WTC11 (cell line): Measurements from ENCODE around the gene MTMR3.

Experiments
- CDX4 ChIP-seq: fragments of 250-450 bp; sonication (Bioruptor Pico); IDR thresholded peaks from 2 replicates; pipeline ENCODE4 v1.9.0; 2021; ENCODE audit warnings: moderate library complexity, mild to moderate bottlenecking, inconsistent platforms, borderline replicate concordance
- CREB1 ChIP-seq: sonication (generic); formaldehyde crosslinking; IDR thresholded peaks from 2 replicates; pipeline ENCODE4 v1.8.0; 2023; ENCODE audit warnings: mild to moderate bottlenecking, missing genetic modification reagents
- CREM ChIP-seq: sonication (generic); formaldehyde crosslinking; IDR thresholded peaks from 2 replicates; pipeline ENCODE4 v1.8.1; 2022; ENCODE audit warnings: mild to moderate bottlenecking, missing genetic modification reagents, moderate library complexity
- CTCF ChIP-seq: fragments of 200-600 bp; IDR thresholded peaks from 2 replicates; pipeline ENCODE4 v1.8.0; 2022; ENCODE audit warnings: antibody characterized with exemption
- FOXJ3 ChIP-seq: sonication (generic); formaldehyde crosslinking; IDR thresholded peaks from 2 replicates; pipeline ENCODE4 v1.9.0; 2021; ENCODE audit warnings: missing genetic modification reagents, mild to moderate bottlenecking, borderline replicate concordance
- GABPB1 ChIP-seq: sonication (generic); formaldehyde crosslinking; IDR thresholded peaks from 2 replicates; pipeline ENCODE4 v1.8.1; 2023; ENCODE audit warnings: mild to moderate bottlenecking, missing genetic modification reagents
- JUN ChIP-seq: sonication (generic); formaldehyde crosslinking; IDR thresholded peaks from 2 replicates; pipeline ENCODE4 v1.8.0; 2023; ENCODE audit warnings: mild to moderate bottlenecking, missing genetic modification reagents
- NR3C1 ChIP-seq: sonication (generic); formaldehyde crosslinking; conservative IDR thresholded peaks from 2 replicates; pipeline ENCODE4 v1.8.1; 2023; ENCODE audit warnings: low read depth, mild to moderate bottlenecking, missing genetic modification reagents
- ZBTB43 ChIP-seq: sonication (generic); formaldehyde crosslinking; IDR thresholded peaks from 2 replicates; pipeline ENCODE4 v1.8.1; 2023; ENCODE audit warnings: mild to moderate bottlenecking, missing genetic modification reagents

GRCh38 chr22:30031328-30031727 is 148.4 kb downstream of the MTMR3 start:
- TF ChIP-seq CREB1 (CRISPR knock-in tag) (no peak), NR3C1 (CRISPR knock-in tag) (no peak), CTCF (no peak), CDX4 (no peak), FOXJ3 (CRISPR knock-in tag) (no peak), CREM (CRISPR knock-in tag) (no peak), JUN (CRISPR knock-in tag) (no peak), GABPB1 (no peak), ZBTB43 (CRISPR knock-in tag) (no peak)
